MCF 10A (cell line): ENCODE measurements around the gene NUTF2. TPM values are rescaled to one million over a fixed set of nuclear protein-coding genes. Genes with fewer than 3 reads are reported as not detected.

Source experiments
- BruUV-seq: library from RNA; stranded (reverse); fragments of 400-500 nt; replicated peaks from 2 replicates; lab custom pipeline; 2021; lab: Mats Ljungman, UMichigan
- CTCF ChIA-PET: fragments of 300-600 bp; sonication (Branson Sonifier 250); formaldehyde crosslinking; extraction: SDS; loops from one replicate; lab custom pipeline; 2021; ENCODE audit warnings: antibody characterized with exemption, inconsistent platforms; lab: Yijun Ruan, JAX
- POLR2A ChIA-PET: fragments of 300-600, 350-650 bp; sonication (Branson Sonifier 250); formaldehyde crosslinking; extraction: SDS; loops from one replicate; lab custom pipeline; 2020; ENCODE audit warnings: antibody characterized with exemption, inconsistent platforms; lab: Yijun Ruan, JAX
- DNase-seq: peaks from one replicate; pipeline ENCODE4 v3.0.0-alpha.2; 2018; ENCODE audit not compliant: unreplicated experiment
- H3K27ac Mint-ChIP-seq: one replicate; pipeline ENCODE4 v1.8.0; 2022; ENCODE audit warnings: mild to moderate bottlenecking, low read depth, mixed read lengths; ENCODE audit not compliant: unreplicated experiment
- H3K27me3 Mint-ChIP-seq: one replicate; pipeline ENCODE4 v1.8.0; 2022; ENCODE audit warnings: mixed read lengths; ENCODE audit not compliant: insufficient read depth, unreplicated experiment
- H3K36me3 Mint-ChIP-seq: one replicate; pipeline ENCODE4 v1.8.0; 2022; ENCODE audit warnings: mild to moderate bottlenecking, moderate library complexity, mixed read lengths; ENCODE audit not compliant: insufficient read depth, unreplicated experiment
- H3K4me1 Mint-ChIP-seq: one replicate; pipeline ENCODE4 v1.8.0; 2022; ENCODE audit warnings: mixed read lengths; ENCODE audit not compliant: insufficient read depth, unreplicated experiment
- H3K4me3 Mint-ChIP-seq: one replicate; pipeline ENCODE4 v1.8.0; 2022; ENCODE audit warnings: mild to moderate bottlenecking, moderate library complexity, mixed read lengths; ENCODE audit not compliant: unreplicated experiment
- H3K9me3 Mint-ChIP-seq: one replicate; pipeline ENCODE4 v1.8.0; 2022; ENCODE audit warnings: mixed read lengths; ENCODE audit not compliant: unreplicated experiment
- CTCF ChIP-seq: fragments of 200-600 bp; IDR thresholded peaks from one replicate; pipeline ENCODE4 v1.8.0; 2022; ENCODE audit warnings: antibody characterized with exemption, mild to moderate bottlenecking; ENCODE audit not compliant: unreplicated experiment
- intact Hi-C: fragments of 100-400 bp; cut with micrococcal nuclease; formaldehyde crosslinking; loops from 2 replicates; pipeline ENCODE4 v1.14.1; 2022
- total RNA-seq: library from RNA; stranded (reverse); gene quantifications from 2 replicates; pipeline ENCODE4 v1.2.3, GENCODE V29; 2022

The NUTF2 gene
- total RNA-seq, 1 experiment from 2014 or later: 133 TPM

- peaks cover 58% of the 10 kb centered on the region for H3K36me3 Mint-ChIP-seq
- ChIA-PET CTCF (interaction anchor here (0.7 to 3.1 kb wide), 3 partner anchors 8 to 1110 kb away, joined by 3 to 21 read pairs (median 4); no protein-coding TSS in a partner anchor), POLR2A (interaction anchor here (1.1 to 1.6 kb wide), 2 partner anchors 83 to 134 kb away, joined by 3 read pairs; partner anchors contain the start of gene GFOD2)
- H3K27me3 Mint-ChIP-seq: no peaks in the 10 kb centered on the region
- no peak overlapping the region for H3K27ac Mint-ChIP-seq
- DNase-seq: no peak
- H3K4me3 Mint-ChIP-seq: no peak overlapping the region
- peaks cover 13% of the 10 kb centered on the region for H3K4me1 Mint-ChIP-seq
- intact Hi-C loops: loop anchor here (10.0 kb wide), 1 partner anchor 277 kb away; the partner anchor contains the start of gene RIPOR1
- no peak for TF ChIP-seq CTCF
- no TSS peak for BruUV-seq
- no peaks in the 10 kb centered on the region for H3K9me3 Mint-ChIP-seq
Observed at GRCh38 chr16:67801883-67802282, 44.9 kb upstream of the NUTF2 start.

GRCh38 chr16:67803894-67804293 is 42.8 kb upstream of the NUTF2 start:
- Mint-ChIP-seq H3K4me1 (peaks cover 10% of the 10 kb centered on the region), H3K27me3 (no peaks in the 10 kb centered on the region), H3K4me3 (no peak overlapping the region), H3K36me3 (peaks cover 47% of the 10 kb centered on the region), H3K27ac (no peak overlapping the region), H3K9me3 (no peaks in the 10 kb centered on the region)
- no TSS peak for BruUV-seq
- POLR2A ChIA-PET: interaction anchor here (1.2 kb wide), 1 partner anchor 80 kb away, joined by 3 read pairs; no protein-coding TSS in a partner anchor
- no peak for DNase-seq
- intact Hi-C loops: loop anchor here (10.0 kb wide), 1 partner anchor 279 kb away; the partner anchor contains the start of gene RIPOR1
- TF ChIP-seq CTCF: no peak
- CTCF ChIA-PET: interaction anchor here (0.6 to 3.1 kb wide), 9 partner anchors 8 to 284 kb away, joined by 3 to 21 read pairs (median 3); partner anchors contain the start of gene CTCF

GRCh38 chr16:67804853-67805542 is 41.7 kb upstream of the NUTF2 start:
- H3K36me3 Mint-ChIP-seq: peaks cover 37% of the 10 kb centered on the region
- POLR2A ChIA-PET: interaction anchor here (0.6 kb wide), 1 partner anchor 138 kb away, joined by 3 read pairs; no protein-coding TSS in a partner anchor
- H3K9me3 Mint-ChIP-seq: no peaks in the 10 kb centered on the region
- DNase-seq: no peak
- H3K4me1 Mint-ChIP-seq: peaks cover 10% of the 10 kb centered on the region
- CTCF ChIA-PET: interaction anchor here (0.6 to 1.3 kb wide), 3 partner anchors 9 to 236 kb away, joined by 3 to 6 read pairs (median 4); no protein-coding TSS in a partner anchor
- H3K27me3 Mint-ChIP-seq: no peaks in the 10 kb centered on the region
- H3K27ac Mint-ChIP-seq: peak overlapping the region; percentile 89
- no peak for TF ChIP-seq CTCF
- TSS peak; percentile 47 for BruUV-seq
- intact Hi-C loops: loop anchor here (5.0 to 10.0 kb wide), 2 partner anchors 88 to 280 kb away; partner anchors contain the start of genes GFOD2 and RIPOR1
- peak overlapping the region; percentile 90 for H3K4me3 Mint-ChIP-seq
